ENCODE measurements around the gene SPSB2. TPM values are rescaled to one million over a fixed set of nuclear protein-coding genes. Genes with fewer than 3 reads are reported as not detected.

Gene SPSB2
- total RNA-seq: 10 to 100 TPM in 1 of 4 donors, 1 to 10 TPM in 3; 3.0 to 16.5 (median 7.5) TPM

- H3K9me3 ChIP-seq: no peaks in the 10 kb centered on the region
- peak in 1 of 3 donors; percentile 21 for TF ChIP-seq POLR2AphosphoS5 (IDR thresholded peaks at IDR 0.05)
- TF ChIP-seq CTCF (IDR thresholded peaks at IDR 0.05): no peak
- peak within 1 kb of the TSS; percentile 82 for H3K27ac ChIP-seq
- H3K27me3 ChIP-seq: no peaks in the 10 kb centered on the region
- peaks cover 21% of the 10 kb centered on the region for H3K36me3 ChIP-seq
- peaks cover 56% of the 10 kb centered on the region for H3K4me1 ChIP-seq
- peak; percentile 98 to 99 for DNase-seq (ENCODE audit: low spot score in 2 of 2)
- 2% methylated on average over 22 of the region's 66 CpGs for WGBS
- H3K4me3 ChIP-seq: peak within 1 kb of the TSS; percentile 90
Measured at GRCh38 chr12:6873094-6874014, at the start of gene SPSB2. TSS of gene SPSB2 (minus strand) at chr12:6873303. CDS start at chr12:6872901, 402 bp downstream.

GRCh38 chr12:6921996-6922946, 49.2 kb upstream of the SPSB2 start:
- Histone ChIP-seq H3K4me1 (peaks cover 30% of the 10 kb centered on the region), H3K27me3 (no peaks in the 10 kb centered on the region), H3K4me3 (no peak overlapping the region), H3K27ac (no peak overlapping the region), H3K36me3 (peaks cover 5% of the 10 kb centered on the region), H3K9me3 (no peaks in the 10 kb centered on the region)
- DNase-seq (ENCODE audit: low spot score in 2 of 2): no peak
- 88% methylated on average over 9 of the region's 9 CpGs for WGBS
- no peak for TF ChIP-seq POLR2A (IDR thresholded peaks at IDR 0.05)
- TF ChIP-seq CTCF (IDR thresholded peaks at IDR 0.05): no peak
- TF ChIP-seq POLR2AphosphoS5 (IDR thresholded peaks at IDR 0.05): no peak
- TF ChIP-seq EP300 (IDR thresholded peaks at IDR 0.05): no peak

- no peak overlapping the region for H3K27ac ChIP-seq
- 73% methylated on average over 3 of the region's 7 CpGs for WGBS
Measured at GRCh38 chr12:6921539-6921938, 48.4 kb upstream of the SPSB2 start.

GRCh38 chr12:6919588-6919987, 46.5 kb upstream of the SPSB2 start:
- 76% methylated on average over 7 of the region's 7 CpGs for WGBS
- no peak overlapping the region for H3K27ac ChIP-seq
- H3K27me3 ChIP-seq: no peaks in the 10 kb centered on the region
- H3K36me3 ChIP-seq: peaks cover 5% of the 10 kb centered on the region
- H3K9me3 ChIP-seq: no peaks in the 10 kb centered on the region
- H3K4me1 ChIP-seq: peaks cover 13% of the 10 kb centered on the region
- no peak overlapping the region for H3K4me3 ChIP-seq
- no peak for DNase-seq (ENCODE audit: low spot score in 2 of 2)
- no peak for TF ChIP-seq EP300 (IDR thresholded peaks at IDR 0.05)
- no peak for TF ChIP-seq CTCF (IDR thresholded peaks at IDR 0.05)
- no peak for TF ChIP-seq POLR2AphosphoS5 (IDR thresholded peaks at IDR 0.05)
- TF ChIP-seq POLR2A (IDR thresholded peaks at IDR 0.05): no peak

More at GRCh38 chr12:6921539-6921938, 48.4 kb upstream of the SPSB2 start:
- Histone ChIP-seq H3K9me3 (no peaks in the 10 kb centered on the region), H3K4me1 (peaks cover 22% of the 10 kb centered on the region), H3K27me3 (no peaks in the 10 kb centered on the region), H3K4me3 (no peak overlapping the region), H3K36me3 (peaks cover 5% of the 10 kb centered on the region)
- DNase-seq (ENCODE audit: low spot score in 2 of 2): no peak
- TF ChIP-seq EP300 (IDR thresholded peaks at IDR 0.05): no peak
- TF ChIP-seq POLR2AphosphoS5 (IDR thresholded peaks at IDR 0.05): no peak
- no peak for TF ChIP-seq CTCF (IDR thresholded peaks at IDR 0.05)
- no peak for TF ChIP-seq POLR2A (IDR thresholded peaks at IDR 0.05)

All from suprapubic skin (tissue), 4 donors.